ENCODE results near the gene MYOM1.

DNA sequence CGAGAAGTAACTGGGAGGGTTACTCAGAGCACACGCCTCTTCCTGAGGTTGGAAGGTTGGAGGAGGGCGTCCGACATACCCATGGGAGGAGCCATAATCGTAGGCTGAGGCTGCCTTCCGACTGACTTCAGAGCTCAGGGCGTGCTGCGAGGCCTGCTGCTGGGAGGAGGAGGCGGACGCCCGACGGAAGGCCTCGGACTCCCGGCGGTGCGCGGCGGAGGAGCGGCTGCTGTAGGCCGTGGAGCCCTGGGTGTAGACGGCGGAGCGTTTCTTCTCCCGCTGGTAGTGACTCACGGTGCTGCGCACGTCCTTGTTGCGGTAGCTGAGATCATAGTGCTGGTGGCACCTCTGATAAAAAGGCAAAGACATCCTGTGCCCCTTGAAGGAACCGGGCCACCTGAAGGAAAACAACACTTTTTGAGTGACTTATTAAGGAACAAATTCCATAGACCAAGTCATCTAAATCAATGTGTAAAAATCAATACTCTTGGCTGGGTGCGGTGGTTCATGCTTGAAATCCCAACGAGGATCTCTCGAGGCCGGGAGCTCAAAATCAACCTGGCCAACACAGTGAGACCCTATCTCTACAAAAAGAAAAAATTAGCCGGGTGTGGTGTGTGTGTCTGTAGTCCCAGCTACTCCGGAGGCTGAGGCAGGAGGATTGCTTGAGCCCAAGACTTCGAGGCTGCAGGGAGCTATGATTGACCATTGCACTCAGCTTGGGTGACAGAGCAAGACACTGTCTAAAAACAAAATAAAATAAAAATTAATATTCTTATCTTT lies 4.7 kb downstream of the MYOM1 start:
- TF ChIP-seq CTCF (IDR thresholded peaks at IDR 0.05) (no peak), POLR2A (IDR thresholded peaks at IDR 0.05) (no peak)

All from uterus (tissue), 2 donors.